ENCODE data around the gene FNTB.

- TF ChIP-seq TAF1 (IDR thresholded peaks at IDR 0.05; ENCODE audit: low read depth) (peak; percentile 43; the same call in 1 of the 2 replicates), EGR1 (IDR thresholded peaks at IDR 0.05) (no peak)
Measured at GRCh38 chr14:65102441-65103149, 115.9 kb downstream of the FNTB start, which contains the start of gene MAX.
